Adrenal gland (tissue), 12 donors: ENCODE data around the gene SUSD1. TPM values are rescaled to one million over a fixed set of nuclear protein-coding genes. Genes with fewer than 3 reads are reported as not detected.
A peak's percentile ranks its signal among the peaks of the same experiment; 100 is the strongest.

Experiments used
- DNase-seq, 7 donors: peaks; one replicate each; pipeline ENCODE4 v3.0.0-alpha.2; 2019 to 2020
- H3K27ac ChIP-seq, 5 donors: fragments of 200-600 bp; sonication (generic) in 4 of 5; 1 replicate in 3 of 5; 2 replicates in 2 of 5; pipeline versions ENCODE4 v1.5.1 to v1.8.0; 2016 to 2020; ENCODE audit warnings: mild to moderate bottlenecking in 1 of 5
- H3K27me3 ChIP-seq: fragments of 200-600 bp; 2 replicates; pipeline ENCODE4 v1.8.0; 2021
- H3K36me3 ChIP-seq, 2 donors: fragments of 200-600 bp; replicated peaks in 1 of 2; 1 replicate in 1 of 2; 2 replicates in 1 of 2; pipeline versions ENCODE4 v1.5.1 to v1.8.0; 2018 to 2022
- H3K4me1 ChIP-seq, 2 donors: fragments of 200-600 bp; replicated peaks in 1 of 2; 1 replicate in 1 of 2; 2 replicates in 1 of 2; pipeline versions ENCODE4 v1.5.1 to v1.8.0; 2018 to 2021
- H3K4me3 ChIP-seq, 4 donors: fragments of 200-600 bp; sonication (generic) in 3 of 4; one replicate each; pipeline ENCODE4 v1.5.1; 2016 to 2018
- H3K9me3 ChIP-seq, 3 donors: fragments of 200-600 bp; sonication (generic) in 1 of 3; replicated peaks in 1 of 3; 1 replicate in 2 of 3; 2 replicates in 1 of 3; pipeline versions ENCODE4 v1.5.1 to v1.8.0; 2016 to 2021
- POLR2A ChIP-seq, 2 donors: fragments of 450-650 bp; IDR thresholded peaks; one replicate each; pipeline ENCODE4 v1.6.1; 2017; ENCODE audit warnings: antibody characterized with exemption in 2 of 2, mild to moderate bottlenecking in 2 of 2, moderate library complexity in 1 of 2
- WGBS, 4 donors: extraction: QIAGEN DNeasy Blood & Tissue Kit in 2 of 4; methylation state at CpG; one replicate each; pipeline versions ENCODE4 v1.1.5 to v1.1.7; 2013 to 2017; 5-methylcytosine and 5-hydroxymethylcytosine counted together
- intact Hi-C, 2 donors: fragments of 100-400 bp; cut with DNase I; formaldehyde crosslinking; loops; one replicate each; pipeline versions ENCODE4 v1.14.1 to v1.15.0; 2022 to 2023
- polyA plus RNA-seq, 3 donors: library from polyadenylated mRNA; stranded (reverse); fragments of 200-250 nt in 2 of 3; fragments of 350-450 nt in 1 of 3; fragmentation: Illumina TruSeq in 1 of 3; extraction: RNeasy Lipid Tissue Mini Kit (QIAGEN cat#74804) in 1 of 3; gene quantifications; one replicate each; pipeline ENCODE4 v1.2.3, GENCODE V29; 2013 to 2014
- total RNA-seq, 9 donors: library from RNA; depleted of rRNA in 4 of 9; stranded (reverse); fragments of >200 nt in 4 of 9; fragments of 120-200 nt in 1 of 9; fragmentation: NEBNext Ultra II Directional in 1 of 9; extraction: Animal tissue kit (Norgen Biotek cat#: 25700) in 1 of 9; gene quantifications; one replicate each; pipeline versions ENCODE4 v1.1.0 to v1.2.4, GENCODE V29; 2013 to 2023
- TF ChIP-seq, protein P1 (sequence below), 6 experiments: fragments of 450-650 bp in 4 of 6; fragments of 200-600 bp in 2 of 6; sonication (generic) in 1 of 6; IDR thresholded peaks; 1 replicate in 5 of 6; 2 replicates in 1 of 6; pipeline versions ENCODE4 v1.5.1 to v1.8.0; 2016 to 2021; ENCODE audit warnings: antibody characterized with exemption in 6 of 6, mild to moderate bottlenecking in 2 of 6, moderate library complexity in 1 of 6
- donor health status: healthy with polysubstance abuse.
- donor health status: Bipolar disorder and iron deficiency.
- donor health status: DM: yes; HTN: yes; CAD: no.
- donor health status: DM: no; HTN: no; CAD: no.
- donor health status: DM: no; HTN: no; CAD: no.
- donor health status: DM: yes; HTN: yes; CAD: no.

SUSD1 gene
- total and polyA plus RNA-seq, 12 donors = 4.7 to 37.0 (median 20.8) TPM

DNA sequence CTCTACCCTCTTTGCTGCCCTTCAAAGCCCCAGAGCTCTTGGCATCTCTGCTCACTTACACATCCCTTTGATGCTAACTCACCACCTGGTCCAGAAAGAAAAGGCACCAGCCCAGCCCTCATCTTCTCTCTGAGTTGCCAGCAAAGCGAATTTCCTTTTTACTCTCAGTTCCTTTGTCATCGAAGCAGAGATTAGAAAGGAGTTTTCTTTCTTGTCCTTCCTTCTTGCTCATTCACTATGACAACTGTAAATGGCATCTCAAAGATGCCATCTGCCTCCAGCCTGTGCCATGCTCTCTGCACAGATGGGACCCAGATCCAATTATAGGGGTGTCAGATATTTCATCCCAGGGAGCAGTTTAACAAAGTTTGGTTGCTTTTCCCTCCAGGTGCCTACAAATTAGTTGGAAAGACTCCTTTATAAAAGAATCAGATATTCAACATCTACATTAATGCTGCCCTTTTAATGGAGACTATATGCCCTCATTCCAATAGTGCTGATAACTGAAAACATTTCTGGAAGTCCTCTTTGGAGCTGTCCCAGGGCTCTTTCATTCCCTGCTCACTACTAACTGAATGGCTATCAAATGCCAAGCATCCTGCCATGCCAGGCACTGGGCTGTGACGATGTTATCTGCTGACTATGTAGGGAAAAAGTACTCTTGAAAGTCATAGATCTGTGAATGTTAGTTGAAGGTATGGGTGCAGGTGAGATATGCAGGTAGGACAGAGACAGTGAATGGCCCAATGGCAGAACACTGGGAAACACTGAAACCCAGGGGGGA, 58.9 kb downstream of the SUSD1 start:
- Histone ChIP-seq H3K4me3 (no peak overlapping the region), H3K27ac (no peak overlapping the region), H3K9me3 (no peaks in the 10 kb centered on the region), H3K4me1 (peaks cover 0 to 16% of the 10 kb centered on the region in 2 donors), H3K36me3 (peaks cover 0 to 6% of the 10 kb centered on the region in 2 donors), H3K27me3 (no peaks in the 10 kb centered on the region)
- no peak for DNase-seq
- 81 to 91% (median 86%) methylated on average over 3 of the region's 3 CpGs for WGBS, 4 donors
- TF ChIP-seq, protein P1, sequence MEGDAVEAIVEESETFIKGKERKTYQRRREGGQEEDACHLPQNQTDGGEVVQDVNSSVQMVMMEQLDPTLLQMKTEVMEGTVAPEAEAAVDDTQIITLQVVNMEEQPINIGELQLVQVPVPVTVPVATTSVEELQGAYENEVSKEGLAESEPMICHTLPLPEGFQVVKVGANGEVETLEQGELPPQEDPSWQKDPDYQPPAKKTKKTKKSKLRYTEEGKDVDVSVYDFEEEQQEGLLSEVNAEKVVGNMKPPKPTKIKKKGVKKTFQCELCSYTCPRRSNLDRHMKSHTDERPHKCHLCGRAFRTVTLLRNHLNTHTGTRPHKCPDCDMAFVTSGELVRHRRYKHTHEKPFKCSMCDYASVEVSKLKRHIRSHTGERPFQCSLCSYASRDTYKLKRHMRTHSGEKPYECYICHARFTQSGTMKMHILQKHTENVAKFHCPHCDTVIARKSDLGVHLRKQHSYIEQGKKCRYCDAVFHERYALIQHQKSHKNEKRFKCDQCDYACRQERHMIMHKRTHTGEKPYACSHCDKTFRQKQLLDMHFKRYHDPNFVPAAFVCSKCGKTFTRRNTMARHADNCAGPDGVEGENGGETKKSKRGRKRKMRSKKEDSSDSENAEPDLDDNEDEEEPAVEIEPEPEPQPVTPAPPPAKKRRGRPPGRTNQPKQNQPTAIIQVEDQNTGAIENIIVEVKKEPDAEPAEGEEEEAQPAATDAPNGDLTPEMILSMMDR (IDR thresholded peaks at IDR 0.05) = no peak
- no peak for TF ChIP-seq POLR2A (IDR thresholded peaks at IDR 0.05)
- intact Hi-C loops = no loop called here

DNA sequence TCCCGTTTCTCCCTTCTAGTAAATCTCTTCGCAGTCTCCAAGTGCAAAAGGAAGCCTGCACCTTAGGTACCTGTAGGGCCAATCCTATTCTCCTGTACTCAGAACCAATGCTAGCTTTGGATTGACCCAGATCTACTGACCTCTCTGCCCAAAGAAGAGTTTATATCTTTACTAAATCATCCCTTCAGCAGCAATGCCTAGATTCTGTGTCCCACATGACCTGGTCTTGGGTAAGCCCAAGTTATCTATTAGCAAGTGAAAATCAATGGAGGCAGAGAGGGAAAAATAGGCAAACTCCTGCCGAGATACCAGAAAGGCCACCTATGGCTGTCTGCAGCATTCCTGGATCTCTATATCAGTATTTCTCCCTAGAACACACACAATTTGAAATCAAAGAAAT, 60.0 kb downstream of the SUSD1 start:
- TF ChIP-seq, protein P1 (IDR thresholded peaks at IDR 0.05) = no peak
- TF ChIP-seq POLR2A (IDR thresholded peaks at IDR 0.05) = no peak
- WGBS, 4 donors = 65 to 86% (median 73%) methylated on average over 2 to 3 of the region's 3 CpGs
- DNase-seq = no peak
- Histone ChIP-seq H3K4me1 (peaks cover 0 to 16% of the 10 kb centered on the region in 2 donors), H3K4me3 (no peak overlapping the region), H3K27ac (no peak overlapping the region), H3K27me3 (no peaks in the 10 kb centered on the region), H3K9me3 (no peaks in the 10 kb centered on the region), H3K36me3 (peaks cover 0 to 9% of the 10 kb centered on the region in 2 donors)
- intact Hi-C loops = no loop called here

GRCh38 chr9:112112941-112113681, 62.0 kb downstream of the SUSD1 start:
- H3K4me3 ChIP-seq = no peak overlapping the region
- no peaks in the 10 kb centered on the region for H3K9me3 ChIP-seq
- H3K36me3 ChIP-seq = peaks cover 0 to 9% of the 10 kb centered on the region in 2 donors
- peak in 2 of 7 donors; percentile 29 to 31 for DNase-seq
- intact Hi-C loops = no loop called here
- H3K27me3 ChIP-seq = no peaks in the 10 kb centered on the region
- WGBS, 4 donors = 89 to 95% (median 92%) methylated on average over 4 of the region's 4 CpGs
- H3K27ac ChIP-seq = peak overlapping the region in 1 of 5 donors; percentile 75
- TF ChIP-seq POLR2A (IDR thresholded peaks at IDR 0.05) = no peak
- TF ChIP-seq, protein P1 (IDR thresholded peaks at IDR 0.05) = peak in 5 of 6 experiments; percentile 36 to 59 (median 55)
- peaks cover 0 to 7% of the 10 kb centered on the region in 2 donors for H3K4me1 ChIP-seq

- peaks cover 0 to 13% of the 10 kb centered on the region in 2 donors for H3K4me1 ChIP-seq
- no peak for TF ChIP-seq POLR2A (IDR thresholded peaks at IDR 0.05)
- TF ChIP-seq, protein P1 (IDR thresholded peaks at IDR 0.05) = no peak
- 46 to 58% (median 53%) methylated on average over 4 of the region's 4 CpGs for WGBS, 4 donors
- no peaks in the 10 kb centered on the region for H3K27me3 ChIP-seq
- no peaks in the 10 kb centered on the region for H3K9me3 ChIP-seq
- intact Hi-C loops = no loop called here
- H3K27ac ChIP-seq = peak overlapping the region in 1 of 5 donors; percentile 75
- H3K4me3 ChIP-seq = no peak overlapping the region
- H3K36me3 ChIP-seq = peaks cover 0 to 9% of the 10 kb centered on the region in 2 donors
- DNase-seq = peak in 3 of 7 donors; percentile 46 to 63 (median 48)
Measured at GRCh38 chr9:112112519-112112918, 62.6 kb downstream of the SUSD1 start.
